Measurements from ENCODE around the gene ZNF324.
"Not testable (repeated sequence)": the region's sequence is repeated elsewhere in the genome, so short reads cannot be mapped to it uniquely, and the experiment has no call there.

ZNF324 gene

GRCh38 chr19:58455306-58455705 is 11.6 kb upstream of the ZNF324 start:
- Histone ChIP-seq H3K27me3 (ENCODE audit: insufficient read depth, low read length) (no peaks in the 10 kb centered on the region), H3K9me3 (ENCODE audit: low read length) (no peaks in the 10 kb centered on the region), H3K4me3 (ENCODE audit: low read length) (no peak overlapping the region), H3K36me3 (ENCODE audit: insufficient read depth, low read length) (peaks cover 6% of the 10 kb centered on the region), H3K4me1 (ENCODE audit: insufficient read depth, low read length) (peaks cover 9% of the 10 kb centered on the region), H2AFZ (ENCODE audit: low read depth, low read length) (no peak overlapping the region)

DNA sequence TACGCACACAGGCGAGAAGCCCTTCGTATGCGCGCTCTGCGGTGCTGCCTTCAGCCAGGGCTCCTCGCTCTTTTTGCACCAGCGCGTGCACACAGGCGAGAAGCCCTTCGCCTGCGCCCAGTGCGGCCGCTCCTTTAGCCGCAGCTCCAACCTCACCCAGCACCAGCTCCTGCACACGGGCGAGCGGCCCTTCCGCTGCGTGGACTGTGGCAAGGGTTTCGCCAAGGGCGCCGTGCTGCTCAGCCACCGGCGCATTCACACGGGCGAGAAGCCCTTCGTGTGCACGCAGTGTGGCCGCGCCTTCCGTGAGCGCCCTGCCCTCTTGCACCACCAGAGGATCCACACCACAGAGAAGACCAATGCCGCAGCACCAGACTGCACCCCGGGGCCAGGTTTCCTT is 10.8 kb upstream of the ZNF324 start:
- no peaks in the 10 kb centered on the region for H3K9me3 ChIP-seq (ENCODE audit: low read length)
- H3K27me3 ChIP-seq (ENCODE audit: insufficient read depth, low read length) = no peaks in the 10 kb centered on the region
- no peak overlapping the region for H3K4me3 ChIP-seq (ENCODE audit: low read length)
- no peak overlapping the region for H2AFZ ChIP-seq (ENCODE audit: low read depth, low read length)
- peaks cover 6% of the 10 kb centered on the region for H3K36me3 ChIP-seq (ENCODE audit: insufficient read depth, low read length)
- peaks cover 3% of the 10 kb centered on the region for H3K4me1 ChIP-seq (ENCODE audit: insufficient read depth, low read length)

- H2AFZ ChIP-seq (ENCODE audit: low read depth, low read length) = no peak overlapping the region
- no peak overlapping the region for H3K4me3 ChIP-seq (ENCODE audit: low read length)
- no peaks in the 10 kb centered on the region for H3K9me3 ChIP-seq (ENCODE audit: low read length)
- no peaks in the 10 kb centered on the region for H3K27me3 ChIP-seq (ENCODE audit: insufficient read depth, low read length)
- peaks cover 4% of the 10 kb centered on the region for H3K36me3 ChIP-seq (ENCODE audit: insufficient read depth, low read length)
- H3K4me1 ChIP-seq (ENCODE audit: insufficient read depth, low read length) = no peaks in the 10 kb centered on the region
These were observed 6.8 kb upstream of the ZNF324 start for GRCh38 chr19:58460039-58460438.

GRCh38 chr19:58466089-58466759 is 656 bp upstream of the ZNF324 start:
- H3K9me3 ChIP-seq (ENCODE audit: low read length) = no peaks in the 10 kb centered on the region
- H3K4me1 ChIP-seq (ENCODE audit: insufficient read depth, low read length) = peaks cover 11% of the 10 kb centered on the region
- H3K4me3 ChIP-seq (ENCODE audit: low read length) = peak overlapping the region; percentile 77
- no peaks in the 10 kb centered on the region for H3K27me3 ChIP-seq (ENCODE audit: insufficient read depth, low read length)
- H2AFZ ChIP-seq (ENCODE audit: low read depth, low read length) = peak overlapping the region; percentile 79
- peaks cover 13% of the 10 kb centered on the region for H3K36me3 ChIP-seq (ENCODE audit: insufficient read depth, low read length)

- H3K36me3 ChIP-seq (ENCODE audit: insufficient read depth, low read length) = peaks cover 28% of the 10 kb centered on the region
- peaks cover 11% of the 10 kb centered on the region for H3K4me1 ChIP-seq (ENCODE audit: insufficient read depth, low read length)
- no peaks in the 10 kb centered on the region for H3K27me3 ChIP-seq (ENCODE audit: insufficient read depth, low read length)
- no peak overlapping the region for H2AFZ ChIP-seq (ENCODE audit: low read depth, low read length)
- peak overlapping the region; percentile 21 for H3K4me3 ChIP-seq (ENCODE audit: low read length)
- H3K9me3 ChIP-seq (ENCODE audit: low read length) = no peaks in the 10 kb centered on the region
These were observed 1.4 kb downstream of the ZNF324 start for GRCh38 chr19:58468216-58468839.

GRCh38 chr19:58469241-58470013 is 2.5 kb downstream of the ZNF324 start:
- Histone ChIP-seq H3K4me3 (ENCODE audit: low read length) (no peak overlapping the region), H2AFZ (ENCODE audit: low read depth, low read length) (no peak overlapping the region), H3K4me1 (ENCODE audit: insufficient read depth, low read length) (peaks cover 11% of the 10 kb centered on the region), H3K36me3 (ENCODE audit: insufficient read depth, low read length) (peaks cover 33% of the 10 kb centered on the region), H3K27me3 (ENCODE audit: insufficient read depth, low read length) (no peaks in the 10 kb centered on the region), H3K9me3 (ENCODE audit: low read length) (no peaks in the 10 kb centered on the region)

- Histone ChIP-seq H3K4me1 (ENCODE audit: insufficient read depth, low read length) (peaks cover 20% of the 10 kb centered on the region), H3K36me3 (ENCODE audit: insufficient read depth, low read length) (peaks cover 33% of the 10 kb centered on the region)
- H3K27me3 ChIP-seq (ENCODE audit: insufficient read depth, low read length); H3K9me3 ChIP-seq (ENCODE audit: low read length); H3K4me3 ChIP-seq (ENCODE audit: low read length); H2AFZ ChIP-seq (ENCODE audit: low read depth, low read length): not testable (repeated sequence)
These were observed 4.1 kb downstream of the ZNF324 start for GRCh38 chr19:58470837-58471543.

- peaks cover 20% of the 10 kb centered on the region for H3K4me1 ChIP-seq (ENCODE audit: insufficient read depth, low read length)
- H3K27me3 ChIP-seq (ENCODE audit: insufficient read depth, low read length) = no peaks in the 10 kb centered on the region
- no peak overlapping the region for H2AFZ ChIP-seq (ENCODE audit: low read depth, low read length)
- H3K36me3 ChIP-seq (ENCODE audit: insufficient read depth, low read length) = peaks cover 33% of the 10 kb centered on the region
- no peak overlapping the region for H3K4me3 ChIP-seq (ENCODE audit: low read length)
- H3K9me3 ChIP-seq (ENCODE audit: low read length) = no peaks in the 10 kb centered on the region
These were observed 4.9 kb downstream of the ZNF324 start for GRCh38 chr19:58471736-58472135.

DNA sequence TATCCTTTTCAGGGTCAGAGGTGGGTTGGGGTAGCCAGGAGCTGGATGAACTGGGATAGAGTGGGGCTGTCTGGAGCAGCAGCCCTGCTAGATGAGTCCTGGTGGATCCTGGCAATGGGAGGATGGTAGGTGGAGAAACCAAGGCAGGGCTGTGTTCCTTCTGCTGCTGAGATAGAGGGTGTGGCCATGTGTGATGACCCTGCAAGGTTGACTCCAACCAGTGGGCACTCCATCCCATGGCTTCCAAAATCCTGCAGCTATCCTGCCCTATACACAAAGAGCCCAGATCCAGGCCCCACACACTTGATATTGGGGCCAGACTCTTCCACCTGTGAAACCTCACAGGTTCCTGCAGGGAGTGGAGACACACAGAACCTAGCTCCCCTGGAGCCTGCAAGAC is 6.9 kb downstream of the ZNF324 start:
- Histone ChIP-seq H3K9me3 (ENCODE audit: low read length) (no peaks in the 10 kb centered on the region), H3K36me3 (ENCODE audit: insufficient read depth, low read length) (peaks cover 39% of the 10 kb centered on the region), H3K27me3 (ENCODE audit: insufficient read depth, low read length) (no peaks in the 10 kb centered on the region)

DNA sequence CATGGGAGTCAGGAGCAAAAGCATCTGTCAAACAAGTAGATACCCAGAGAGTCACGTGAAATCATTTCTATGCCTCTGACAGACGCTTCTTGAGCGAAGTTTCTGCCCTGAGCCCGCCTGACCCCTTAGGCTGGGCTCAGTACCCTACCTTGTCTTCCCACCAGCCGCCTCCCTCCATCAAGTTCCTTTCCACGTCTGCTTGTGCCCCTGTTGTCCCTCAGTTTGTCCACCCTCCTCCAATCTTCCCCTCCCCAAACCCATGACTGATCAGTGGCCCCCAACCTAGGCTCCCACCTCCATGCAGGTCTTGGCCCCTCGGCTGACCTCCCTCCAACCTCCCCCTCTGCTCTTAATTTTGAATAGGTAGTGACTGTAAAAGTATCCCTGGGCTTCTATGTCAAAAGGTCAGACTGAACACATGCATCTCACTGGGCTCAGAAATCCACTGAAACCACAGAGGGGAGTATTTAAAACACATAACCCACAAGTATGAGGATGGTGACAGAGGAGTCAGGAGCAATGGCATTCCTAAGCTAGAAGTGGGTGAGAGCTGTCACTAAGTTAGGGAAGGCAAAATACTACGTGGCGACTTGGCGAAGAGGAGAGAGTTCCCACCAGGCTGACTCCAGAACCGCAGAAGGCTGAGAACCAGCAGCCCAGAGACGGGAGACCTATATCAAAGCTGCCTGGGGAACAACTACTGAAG is 7.6 kb downstream of the ZNF324 start:
- Histone ChIP-seq H3K9me3 (ENCODE audit: low read length) (no peaks in the 10 kb centered on the region), H3K4me1 (ENCODE audit: insufficient read depth, low read length) (peaks cover 16% of the 10 kb centered on the region), H2AFZ (ENCODE audit: low read depth, low read length) (no peak overlapping the region), H3K4me3 (ENCODE audit: low read length) (no peak overlapping the region), H3K27me3 (ENCODE audit: insufficient read depth, low read length) (no peaks in the 10 kb centered on the region), H3K36me3 (ENCODE audit: insufficient read depth, low read length) (peaks cover 42% of the 10 kb centered on the region)

More for the DNA sequence above, 6.9 kb downstream of the ZNF324 start:
- no peak overlapping the region for H2AFZ ChIP-seq (ENCODE audit: low read depth, low read length)
- H3K4me3 ChIP-seq (ENCODE audit: low read length) = no peak overlapping the region
- H3K4me1 ChIP-seq (ENCODE audit: insufficient read depth, low read length) = peaks cover 16% of the 10 kb centered on the region

GRCh38 chr19:58474997-58475713 is 8.3 kb downstream of the ZNF324 start:
- H2AFZ ChIP-seq (ENCODE audit: low read depth, low read length) = peak overlapping the region; percentile 82

More at GRCh38 chr19:58474997-58475713, 8.3 kb downstream of the ZNF324 start:
- Histone ChIP-seq H3K4me3 (ENCODE audit: low read length) (peak overlapping the region; percentile 76), H3K27me3 (ENCODE audit: insufficient read depth, low read length) (no peaks in the 10 kb centered on the region), H3K4me1 (ENCODE audit: insufficient read depth, low read length) (peaks cover 16% of the 10 kb centered on the region), H3K9me3 (ENCODE audit: low read length) (no peaks in the 10 kb centered on the region), H3K36me3 (ENCODE audit: insufficient read depth, low read length) (peaks cover 38% of the 10 kb centered on the region)
